NT2/D1 (cell line): Measurements from ENCODE around the gene MICAL2.

Experiments
- SUZ12 ChIP-seq: IDR thresholded peaks from 2 replicates; pipeline ENCODE4 v1.6.1; 2011; ENCODE audit not compliant: insufficient read length, insufficient read depth; ENCODE audit errors: extremely low read depth
- YY1 ChIP-seq: IDR thresholded peaks from 2 replicates; pipeline ENCODE4 v1.6.1; 2011; ENCODE audit not compliant: insufficient read length, insufficient read depth
- ZNF274 ChIP-seq: IDR thresholded peaks from 2 replicates; pipeline ENCODE4 v1.6.1; 2011; ENCODE audit warnings: mild to moderate bottlenecking, low read depth, low read length

- TF ChIP-seq SUZ12 (no peak), ZNF274 (no peak), YY1 (no peak)
Observed at GRCh38 chr11:12195768-12196167, 85.4 kb downstream of the MICAL2 start.
